Fibroblast of villous mesenchyme (primary cell): ENCODE data around the gene UBE2D2. TPM values are rescaled to one million over a fixed set of nuclear protein-coding genes. Genes with fewer than 3 reads are reported as not detected.
A peak's percentile ranks its signal among the peaks of the same experiment; 100 is the strongest.

Source experiments
- DNase-seq: peaks from one replicate; pipeline ENCODE4 v3.0.0-alpha.2; 2010; ENCODE audit warnings: low read depth
- H3K4me3 ChIP-seq: 2 replicates; pipeline ENCODE4 v1.5.1; 2011; ENCODE audit warnings: low read depth, mild to moderate bottlenecking, low read length
- total RNA-seq: library from RNA; depleted of rRNA; stranded (reverse); fragments of >200 nt; gene quantifications from 2 replicates; pipeline ENCODE4 v1.2.3, GENCODE V29; 2012
- TF ChIP-seq, protein P1 (sequence below): IDR thresholded peaks from 2 replicates; pipeline ENCODE4 v1.5.1; 2012; ENCODE audit warnings: low read depth, mild to moderate bottlenecking, low read length; ENCODE audit not compliant: insufficient read depth

Gene UBE2D2
- total RNA-seq, 1 donor, result 56.6 TPM

DNA sequence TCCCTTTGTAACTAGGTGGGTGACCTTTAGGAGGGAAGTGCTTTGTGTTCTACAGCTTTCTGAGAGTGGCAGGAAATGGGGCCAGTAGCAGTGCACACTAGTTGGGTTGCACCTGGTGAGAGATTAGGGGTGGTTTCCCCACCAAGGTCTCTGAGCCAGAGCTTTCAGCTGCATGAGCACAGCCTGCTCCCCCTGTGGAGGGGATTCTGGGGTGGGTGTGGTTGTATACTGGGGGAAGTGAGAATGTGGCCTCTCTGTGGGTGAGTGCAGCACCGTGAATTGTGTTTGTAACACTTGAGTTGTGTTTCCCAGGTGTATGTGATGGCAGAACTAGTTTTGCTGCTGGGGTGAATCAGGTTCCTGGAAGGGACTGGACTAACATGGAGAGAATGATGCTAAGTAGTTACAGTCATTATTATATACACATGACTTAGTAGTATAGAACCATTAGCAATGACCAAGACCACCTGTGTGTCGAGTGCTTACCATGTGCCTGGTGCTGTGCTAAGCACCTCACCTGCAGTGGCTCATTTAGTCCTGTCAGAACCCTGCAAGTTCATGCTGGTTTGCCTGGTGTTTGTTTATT is 75.2 kb downstream of the UBE2D2 start:
- TF ChIP-seq, protein P1, sequence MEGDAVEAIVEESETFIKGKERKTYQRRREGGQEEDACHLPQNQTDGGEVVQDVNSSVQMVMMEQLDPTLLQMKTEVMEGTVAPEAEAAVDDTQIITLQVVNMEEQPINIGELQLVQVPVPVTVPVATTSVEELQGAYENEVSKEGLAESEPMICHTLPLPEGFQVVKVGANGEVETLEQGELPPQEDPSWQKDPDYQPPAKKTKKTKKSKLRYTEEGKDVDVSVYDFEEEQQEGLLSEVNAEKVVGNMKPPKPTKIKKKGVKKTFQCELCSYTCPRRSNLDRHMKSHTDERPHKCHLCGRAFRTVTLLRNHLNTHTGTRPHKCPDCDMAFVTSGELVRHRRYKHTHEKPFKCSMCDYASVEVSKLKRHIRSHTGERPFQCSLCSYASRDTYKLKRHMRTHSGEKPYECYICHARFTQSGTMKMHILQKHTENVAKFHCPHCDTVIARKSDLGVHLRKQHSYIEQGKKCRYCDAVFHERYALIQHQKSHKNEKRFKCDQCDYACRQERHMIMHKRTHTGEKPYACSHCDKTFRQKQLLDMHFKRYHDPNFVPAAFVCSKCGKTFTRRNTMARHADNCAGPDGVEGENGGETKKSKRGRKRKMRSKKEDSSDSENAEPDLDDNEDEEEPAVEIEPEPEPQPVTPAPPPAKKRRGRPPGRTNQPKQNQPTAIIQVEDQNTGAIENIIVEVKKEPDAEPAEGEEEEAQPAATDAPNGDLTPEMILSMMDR, result no peak

DNA sequence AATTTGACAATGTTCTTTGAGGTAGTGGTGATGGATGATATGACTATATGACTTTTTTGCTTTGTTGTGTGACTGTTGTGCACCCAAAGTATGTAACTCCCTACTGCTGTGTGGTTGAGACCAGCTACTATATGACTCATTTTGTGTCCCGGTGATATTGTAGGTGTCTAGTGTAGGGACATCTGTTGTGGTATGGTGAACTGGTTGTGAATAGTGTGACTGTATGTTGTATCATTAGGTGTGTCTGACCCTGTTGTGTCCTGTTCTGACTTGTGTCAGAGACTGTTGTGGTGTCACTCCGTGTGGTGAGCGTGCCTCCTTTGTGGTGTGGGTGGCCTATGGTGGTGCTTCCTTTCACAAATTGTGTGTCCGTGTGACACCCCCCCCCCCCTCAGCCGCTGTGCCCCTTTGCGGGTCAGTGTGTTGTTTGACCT is 75.9 kb downstream of the UBE2D2 start:
- no peak for DNase-seq
- H3K4me3 ChIP-seq, result peak overlapping the region; percentile 34
- TF ChIP-seq, protein P1, result no peak

More for the DNA sequence above, 75.2 kb downstream of the UBE2D2 start:
- no peak overlapping the region for H3K4me3 ChIP-seq
- DNase-seq, result no peak

GRCh38 chr5:139637438-139638089 is 76.4 kb downstream of the UBE2D2 start:
- H3K4me3 ChIP-seq, result peak overlapping the region; percentile 52
- peak; percentile 88 for DNase-seq
- TF ChIP-seq, protein P1, result peak; percentile 14

- peak; percentile 88 for DNase-seq
- H3K4me3 ChIP-seq, result peak overlapping the region; percentile 52
- TF ChIP-seq, protein P1, result no peak
Observed at GRCh38 chr5:139638090-139638735, 77.1 kb downstream of the UBE2D2 start.

GRCh38 chr5:139638736-139639618 is 77.8 kb downstream of the UBE2D2 start:
- TF ChIP-seq, protein P1, result no peak
- no peak for DNase-seq
- no peak overlapping the region for H3K4me3 ChIP-seq

- no peak for DNase-seq
- TF ChIP-seq, protein P1, result no peak
Observed at GRCh38 chr5:139639619-139640380, 78.7 kb downstream of the UBE2D2 start.

More at GRCh38 chr5:139639619-139640380, 78.7 kb downstream of the UBE2D2 start:
- H3K4me3 ChIP-seq, result no peak overlapping the region
